A549 (cell line): Measurements from ENCODE around the gene ANKRD55. TPM values are rescaled to one million over a fixed set of nuclear protein-coding genes. Genes with fewer than 3 reads are reported as not detected.

Source experiments
- ATAC-seq, 2 experiments: fragments of 200-7000 bp in 1 of 2; fragments of >200 bp in 1 of 2; cut with Nextera tagmentation in 1 of 2; cut with Tn5 transposase in 1 of 2; 3 replicates each; pipeline versions ENCODE4 v1.8.0 to v1.9.1; 2018 to 2020; ENCODE audit warnings: mild to moderate bottlenecking in 1 of 2, moderate library complexity in 1 of 2
- CTCF ChIA-PET: fragments of 300-600 bp; sonication (Branson Sonifier 250); formaldehyde crosslinking; extraction: SDS; loops from one replicate; lab custom pipeline; 2021; ENCODE audit warnings: antibody characterized with exemption, inconsistent platforms; lab: Yijun Ruan, JAX
- POLR2A ChIA-PET: fragments of 350-600 bp; formaldehyde crosslinking; extraction: SDS; loops from one replicate; lab custom pipeline; 2021; ENCODE audit warnings: antibody characterized with exemption, inconsistent platforms; lab: Yijun Ruan, JAX
- DNase-seq, 2 experiments: peaks; one replicate each; pipeline versions ENCODE4 v3.0.0 to v3.0.0-alpha.2; 2011 to 2016; ENCODE audit warnings: low read depth in 1 of 2, low spot score in 1 of 2
- FAIRE-seq: peaks from 2 replicates; lab custom pipeline; 2011; peaks lifted over from hg19 to GRCh38; lab: Jason Lieb, UNC
- H3K27ac ChIP-seq, 2 experiments: fragments of >200 bp; sonication (Bioruptor Twin); formaldehyde crosslinking; 3 replicates each; pipeline ENCODE4 v1.5.1; 2016 to 2017
- H3K4me1 ChIP-seq: fragments of >200 bp; sonication (Bioruptor Twin); formaldehyde crosslinking; 3 replicates; pipeline ENCODE4 v1.6.1; 2016
- H3K4me2 ChIP-seq: fragments of >200 bp; sonication (Bioruptor Twin); formaldehyde crosslinking; 3 replicates; pipeline ENCODE4 v1.6.1; 2016
- H3K4me3 ChIP-seq: fragments of >200 bp; sonication (Bioruptor Twin); formaldehyde crosslinking; 3 replicates; pipeline ENCODE4 v1.5.1; 2016
- H3K9me3 ChIP-seq: fragments of >200 bp; sonication (Bioruptor Twin); formaldehyde crosslinking; 3 replicates; pipeline ENCODE4 v1.6.1; 2016
- BHLHE40 ChIP-seq: IDR thresholded peaks from 2 replicates; pipeline ENCODE4 v1.6.1; 2012; ENCODE audit warnings: low read depth, low read length, inconsistent platforms
- CBX8 ChIP-seq: fragments of 200-600 bp; sonication (generic); IDR thresholded peaks from 2 replicates; pipeline ENCODE4 v1.6.1; 2016
- CEBPB ChIP-seq, 2 experiments: fragments of >200 bp in 1 of 2; sonication (Bioruptor Twin) in 1 of 2; formaldehyde crosslinking in 1 of 2; IDR thresholded peaks; 2 replicates each; pipeline ENCODE4 v1.6.1; 2012 to 2016
- ESRRA ChIP-seq: fragments of 150-350 bp; IDR thresholded peaks from 2 replicates; pipeline ENCODE4 v1.6.1; 2014; ENCODE audit warnings: mild to moderate bottlenecking, low read length, borderline replicate concordance
- FOSB ChIP-seq: fragments of 250-450 bp; sonication (Bioruptor Pico); IDR thresholded peaks from 2 replicates; pipeline ENCODE4 v1.5.0; 2020; ENCODE audit warnings: mild to moderate bottlenecking, moderate library complexity
- GATA3 ChIP-seq: IDR thresholded peaks from 2 replicates; pipeline ENCODE4 v1.6.1; 2012; ENCODE audit warnings: borderline replicate concordance
- HDAC2 ChIP-seq: fragments of 200-600 bp; sonication (generic); IDR thresholded peaks from 2 replicates; pipeline ENCODE4 v1.6.1; 2016
- HEYL ChIP-seq: fragments of 250-450 bp; sonication (Bioruptor Pico); IDR thresholded peaks from 2 replicates; pipeline ENCODE4 v1.8.0; 2021; ENCODE audit warnings: mild to moderate bottlenecking, moderate library complexity
- HOXB13 ChIP-seq: fragments of 250-450 bp; sonication (Bioruptor Pico); IDR thresholded peaks from 2 replicates; pipeline ENCODE4 v1.5.0; 2020; ENCODE audit warnings: low read depth, mild to moderate bottlenecking, moderate library complexity
- JUNB ChIP-seq: fragments of >200 bp; sonication (Bioruptor Twin); formaldehyde crosslinking; IDR thresholded peaks from 2 replicates; pipeline ENCODE4 v1.6.1; 2016
- PHF8 ChIP-seq: fragments of 200-600 bp; sonication (generic); IDR thresholded peaks from 2 replicates; pipeline ENCODE4 v1.6.1; 2016; ENCODE audit warnings: low read depth, mild to moderate bottlenecking, antibody characterized with exemption, moderate library complexity, borderline replicate concordance
- POLR2A ChIP-seq: IDR thresholded peaks from 2 replicates; pipeline ENCODE4 v1.6.1; 2012; ENCODE audit warnings: mild to moderate bottlenecking, low read length
- POLR2AphosphoS2 ChIP-seq: conservative IDR thresholded peaks from 2 replicates; pipeline ENCODE4 v1.6.1; 2012; ENCODE audit warnings: low read length, improper control_type of control experiment, inconsistent platforms
- RNF2 ChIP-seq: fragments of 200-600 bp; sonication (generic); IDR thresholded peaks from 2 replicates; pipeline ENCODE4 v1.6.1; 2016; ENCODE audit warnings: low read depth, mild to moderate bottlenecking, antibody characterized with exemption, moderate library complexity, borderline replicate concordance
- SMC3 ChIP-seq: fragments of >200 bp; sonication (Bioruptor Twin); formaldehyde crosslinking; IDR thresholded peaks from 3 replicates; pipeline ENCODE4 v1.6.1; 2018; ENCODE audit warnings: inconsistent platforms
- USF2 ChIP-seq: fragments of 450-650 bp; IDR thresholded peaks from 2 replicates; pipeline ENCODE4 v1.6.1; 2014; ENCODE audit warnings: antibody characterized with exemption
- ZFP36 ChIP-seq: fragments of 450-650 bp; IDR thresholded peaks from 2 replicates; pipeline ENCODE4 v1.6.1; 2014; ENCODE audit warnings: borderline replicate concordance; ENCODE audit not compliant: partially characterized antibody
- ZSCAN20 ChIP-seq: fragments of 250-450 bp; sonication (Bioruptor Pico); IDR thresholded peaks from 2 replicates; pipeline ENCODE4 v1.8.0; 2022; ENCODE audit warnings: mild to moderate bottlenecking, moderate library complexity
- WGBS: methylation state at CpG from one replicate; pipeline ENCODE4 v1.1.6; 2017; ENCODE audit errors: missing lambda C conversion rate; 5-methylcytosine and 5-hydroxymethylcytosine counted together
- polyA plus RNA-seq, 4 experiments: library from polyadenylated mRNA; depleted of rRNA in 3 of 4; stranded (reverse); fragments of >200 nt; fragmentation: RNase III in 1 of 4; extraction: RNeasy Plus Mini Kit Qiagen cat#74134 plus additional on column Dnase treatment in 1 of 4; gene quantifications; 2 replicates in 3 of 4; 3 replicates in 1 of 4; pipeline ENCODE4 v1.2.3, GENCODE V29; 2011 to 2017
- TF ChIP-seq, protein P1 (sequence below): IDR thresholded peaks from 2 replicates; pipeline ENCODE4 v1.6.1; 2012; ENCODE audit warnings: low read depth, borderline replicate concordance
- TF ChIP-seq, protein P2 (sequence below): fragments of 250-450 bp; sonication (Bioruptor Pico); IDR thresholded peaks from 2 replicates; pipeline ENCODE4 v1.5.0; 2021; ENCODE audit warnings: mild to moderate bottlenecking, moderate library complexity, borderline replicate concordance
- TF ChIP-seq, protein P3 (sequence below): fragments of 150-350 bp; IDR thresholded peaks from 2 replicates; pipeline ENCODE4 v1.6.1; 2014; ENCODE audit warnings: low read depth, mild to moderate bottlenecking, low read length

The ANKRD55 gene
- polyA plus RNA-seq, 2 of the 4 experiments (the other 2 are of a cell fraction) = 0.10 to 0.30 TPM

DNA sequence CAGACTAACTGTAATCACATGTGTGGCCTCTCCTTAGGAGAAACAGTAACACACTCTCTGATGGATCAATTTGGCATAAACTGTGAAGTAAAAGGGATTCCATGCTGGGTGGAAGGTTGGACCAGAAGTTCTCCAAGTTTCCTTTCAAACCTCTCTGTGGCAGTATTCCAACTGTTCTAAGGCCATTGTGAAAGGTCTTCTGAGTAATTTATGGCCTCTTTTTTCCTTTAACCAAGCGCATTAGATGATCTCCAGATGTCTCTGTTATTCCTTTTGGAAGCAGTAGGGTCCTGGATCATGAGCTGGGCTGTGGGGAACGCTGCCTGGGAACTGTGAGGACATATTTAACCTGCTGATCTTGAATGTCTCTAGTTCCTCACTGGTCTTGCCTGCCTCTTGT is 157.8 kb downstream of the ANKRD55 start:
- Histone ChIP-seq H3K4me1 (peaks cover 26% of the 10 kb centered on the region; the same call in 2 of the 3 replicates), H3K4me3 (no peak overlapping the region)
- FAIRE-seq = no peak
- no peak for TF ChIP-seq POLR2A
- TF ChIP-seq, protein P1, sequence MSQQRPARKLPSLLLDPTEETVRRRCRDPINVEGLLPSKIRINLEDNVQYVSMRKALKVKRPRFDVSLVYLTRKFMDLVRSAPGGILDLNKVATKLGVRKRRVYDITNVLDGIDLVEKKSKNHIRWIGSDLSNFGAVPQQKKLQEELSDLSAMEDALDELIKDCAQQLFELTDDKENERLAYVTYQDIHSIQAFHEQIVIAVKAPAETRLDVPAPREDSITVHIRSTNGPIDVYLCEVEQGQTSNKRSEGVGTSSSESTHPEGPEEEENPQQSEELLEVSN = no peak
- TF ChIP-seq GATA3 = no peak
- TF ChIP-seq BHLHE40 = no peak
- TF ChIP-seq SMC3 = no peak
- TF ChIP-seq, all 56 proteins: peak for 0
- no peaks in the 10 kb centered on the region for H3K9me3 ChIP-seq
- DNase-seq (no peak), ATAC-seq (no peak)
- no peak overlapping the region for H3K4me2 ChIP-seq
- ChIA-PET POLR2A (no interaction called here), CTCF (no interaction called here)
- 75% methylated on average over 2 of the region's 2 CpGs for WGBS
- peak overlapping the region; percentile 32 to 73; a peak in 5 of 6 replicates for H3K27ac ChIP-seq

DNA sequence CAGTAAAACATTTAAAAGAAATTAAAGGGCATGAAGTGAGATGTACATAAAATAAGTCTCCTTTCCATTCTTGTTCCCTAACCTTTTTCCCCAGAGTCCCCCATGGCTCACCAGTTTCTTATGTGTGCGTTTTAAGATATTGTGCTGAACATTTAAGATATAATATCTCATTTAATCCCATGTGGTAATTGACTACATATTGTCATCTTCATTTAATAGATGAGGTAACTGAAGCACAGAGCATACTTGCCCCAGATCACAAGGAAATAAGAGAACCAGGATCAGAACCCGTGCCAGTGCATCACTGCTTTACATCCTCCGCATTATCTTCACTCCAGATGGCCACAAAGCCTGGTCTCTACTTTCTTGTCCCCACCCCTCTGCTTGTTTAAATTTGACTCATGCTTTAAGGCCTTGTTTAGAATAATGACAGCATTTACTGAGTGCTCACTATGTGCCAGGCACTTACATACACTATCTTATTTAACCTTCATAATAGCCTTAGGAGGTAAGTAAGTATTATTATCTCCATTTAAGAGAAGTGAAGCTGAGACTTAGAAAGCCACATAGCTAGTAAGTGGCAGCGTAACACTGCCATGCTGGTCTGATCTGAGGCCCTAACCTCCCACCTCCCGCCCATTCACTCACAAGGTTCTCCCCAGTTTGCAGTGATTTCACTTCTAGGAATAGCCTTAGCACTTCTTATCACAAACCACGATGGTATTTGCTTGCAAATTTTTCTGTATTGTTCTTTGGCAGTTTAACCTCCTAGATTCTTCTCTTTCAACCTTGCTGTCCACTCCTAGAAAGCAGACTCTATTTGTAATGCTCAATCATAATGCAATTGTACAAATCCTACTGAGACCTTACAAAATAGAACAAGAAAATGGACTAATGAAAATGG is 160.0 kb downstream of the ANKRD55 start:
- 85% methylated on average over 6 of the region's 6 CpGs for WGBS
- no peaks in the 10 kb centered on the region for H3K9me3 ChIP-seq
- ChIA-PET CTCF (interaction anchor here (0.6 to 2.1 kb wide), 16 partner anchors 15 to 714 kb away, joined by 3 to 14 read pairs (median 4); no protein-coding TSS in a partner anchor), POLR2A (interaction anchor here (0.7 kb wide), 1 partner anchor 24 kb away, joined by 7 read pairs; no protein-coding TSS in a partner anchor)
- H3K4me1 ChIP-seq = peaks cover 32% of the 10 kb centered on the region; the same call in 2 of the 3 replicates
- no peak overlapping the region for H3K4me3 ChIP-seq
- no peak overlapping the region for H3K4me2 ChIP-seq
- H3K27ac ChIP-seq = peak overlapping the region in 1 of 2 experiments; percentile 40; a peak in 4 of 6 replicates
- no peak for DNase-seq
- no peak for FAIRE-seq
- ATAC-seq = no peak
- TF ChIP-seq POLR2AphosphoS2 (no peak), POLR2A (no peak), JUNB (no peak), ESRRA (no peak), HEYL (CRISPR knock-in tag) (no peak), ZSCAN20 (CRISPR knock-in tag) (no peak), ZFP36 (no peak), CBX8 (no peak), RNF2 (no peak), HDAC2 (no peak), FOSB (CRISPR knock-in tag) (no peak)
- TF ChIP-seq, protein P1 = no peak
- TF ChIP-seq, protein P2, sequence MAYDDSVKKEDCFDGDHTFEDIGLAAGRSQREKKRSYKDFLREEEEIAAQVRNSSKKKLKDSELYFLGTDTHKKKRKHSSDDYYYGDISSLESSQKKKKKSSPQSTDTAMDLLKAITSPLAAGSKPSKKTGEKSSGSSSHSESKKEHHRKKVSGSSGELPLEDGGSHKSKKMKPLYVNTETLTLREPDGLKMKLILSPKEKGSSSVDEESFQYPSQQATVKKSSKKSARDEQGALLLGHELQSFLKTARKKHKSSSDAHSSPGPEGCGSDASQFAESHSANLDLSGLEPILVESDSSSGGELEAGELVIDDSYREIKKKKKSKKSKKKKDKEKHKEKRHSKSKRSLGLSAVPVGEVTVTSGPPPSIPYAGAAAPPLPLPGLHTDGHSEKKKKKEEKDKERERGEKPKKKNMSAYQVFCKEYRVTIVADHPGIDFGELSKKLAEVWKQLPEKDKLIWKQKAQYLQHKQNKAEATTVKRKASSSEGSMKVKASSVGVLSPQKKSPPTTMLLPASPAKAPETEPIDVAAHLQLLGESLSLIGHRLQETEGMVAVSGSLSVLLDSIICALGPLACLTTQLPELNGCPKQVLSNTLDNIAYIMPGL (CRISPR knock-in tag) = no peak

DNA sequence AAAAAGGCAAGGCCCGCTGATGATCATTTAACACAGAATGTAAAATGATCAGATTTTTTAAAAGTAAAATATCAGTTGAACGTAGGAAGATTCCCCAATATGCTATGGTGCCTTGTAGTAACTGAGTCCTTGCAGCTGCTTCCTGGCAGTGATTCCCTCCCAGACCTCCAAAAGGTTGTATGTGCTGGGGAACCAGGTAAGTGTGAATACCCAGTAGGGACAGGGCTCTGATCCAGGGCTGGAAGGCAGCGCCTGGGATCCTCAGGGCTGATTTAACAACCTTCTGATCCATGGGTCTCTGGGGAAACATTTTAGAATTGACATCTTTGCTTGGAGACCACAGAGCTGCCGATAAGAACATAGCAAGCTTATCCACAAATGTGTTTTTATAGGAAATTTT is 161.7 kb downstream of the ANKRD55 start:
- Histone ChIP-seq H3K9me3 (no peaks in the 10 kb centered on the region), H3K4me1 (peaks cover 32% of the 10 kb centered on the region; the same call in 2 of the 3 replicates), H3K27ac (peak overlapping the region; percentile 44 to 48; a peak in 5 of 6 replicates), H3K4me2 (no peak overlapping the region), H3K4me3 (no peak overlapping the region)
- no peak for DNase-seq
- no peak for FAIRE-seq
- TF ChIP-seq HDAC2 (no peak), HOXB13 (CRISPR knock-in tag) (no peak), POLR2AphosphoS2 (no peak), USF2 (no peak), PHF8 (no peak), CEBPB (IDR thresholded peaks at IDR 0.05) (no peak)
- TF ChIP-seq, protein P3, sequence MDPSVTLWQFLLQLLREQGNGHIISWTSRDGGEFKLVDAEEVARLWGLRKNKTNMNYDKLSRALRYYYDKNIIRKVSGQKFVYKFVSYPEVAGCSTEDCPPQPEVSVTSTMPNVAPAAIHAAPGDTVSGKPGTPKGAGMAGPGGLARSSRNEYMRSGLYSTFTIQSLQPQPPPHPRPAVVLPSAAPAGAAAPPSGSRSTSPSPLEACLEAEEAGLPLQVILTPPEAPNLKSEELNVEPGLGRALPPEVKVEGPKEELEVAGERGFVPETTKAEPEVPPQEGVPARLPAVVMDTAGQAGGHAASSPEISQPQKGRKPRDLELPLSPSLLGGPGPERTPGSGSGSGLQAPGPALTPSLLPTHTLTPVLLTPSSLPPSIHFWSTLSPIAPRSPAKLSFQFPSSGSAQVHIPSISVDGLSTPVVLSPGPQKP = no peak
- no peak for ATAC-seq
- ChIA-PET POLR2A (no interaction called here), CTCF (interaction anchor here (0.7 to 2.1 kb wide), 17 partner anchors 8 to 136 kb away, joined by 3 to 14 read pairs (median 4); no protein-coding TSS in a partner anchor)
- WGBS = 91% methylated on average over 4 of the region's 4 CpGs
